Right kidney (tissue), 1 donor: Measurements from ENCODE around the gene MTMR6.

Source experiments
- DNase-seq: peaks from one replicate; pipeline ENCODE4 v3.0.0-alpha.2; 2016

Gene MTMR6

DNA sequence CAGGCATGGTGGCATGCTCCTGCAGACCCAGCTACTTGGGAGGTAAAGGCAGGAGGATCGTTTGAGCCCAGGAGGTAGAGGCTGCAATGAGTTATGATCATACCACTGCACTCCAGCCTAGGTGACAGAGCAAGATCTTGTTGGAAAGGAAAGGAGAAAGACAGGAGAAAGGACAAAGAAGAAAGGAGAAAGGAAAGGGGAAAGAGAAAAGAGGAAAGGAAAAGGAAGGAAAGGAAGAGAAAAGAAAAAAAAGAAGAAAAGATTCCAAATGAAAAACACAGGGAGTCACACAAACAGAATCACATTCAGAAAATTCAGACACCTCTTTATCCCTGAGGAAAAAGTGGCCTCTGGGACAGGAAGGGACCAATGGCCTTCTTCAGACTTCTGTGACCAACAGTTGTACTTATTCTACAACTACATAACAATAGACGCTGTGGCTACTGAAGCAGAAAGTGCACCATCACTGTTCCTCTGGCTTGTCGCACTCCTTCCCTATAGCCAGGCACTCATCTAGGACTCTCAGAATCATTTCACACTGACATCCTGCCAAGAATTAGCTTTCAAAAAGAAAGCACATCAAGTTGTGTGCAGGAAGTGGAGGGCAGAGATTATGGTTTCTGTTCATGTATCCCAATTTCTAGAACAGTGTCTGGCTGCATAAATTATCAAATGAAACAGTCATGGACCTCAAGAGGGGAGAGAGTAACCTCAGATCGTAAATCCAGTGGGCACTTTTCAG, 5.9 kb downstream of the MTMR6 start:
- DNase-seq: no peak

DNA sequence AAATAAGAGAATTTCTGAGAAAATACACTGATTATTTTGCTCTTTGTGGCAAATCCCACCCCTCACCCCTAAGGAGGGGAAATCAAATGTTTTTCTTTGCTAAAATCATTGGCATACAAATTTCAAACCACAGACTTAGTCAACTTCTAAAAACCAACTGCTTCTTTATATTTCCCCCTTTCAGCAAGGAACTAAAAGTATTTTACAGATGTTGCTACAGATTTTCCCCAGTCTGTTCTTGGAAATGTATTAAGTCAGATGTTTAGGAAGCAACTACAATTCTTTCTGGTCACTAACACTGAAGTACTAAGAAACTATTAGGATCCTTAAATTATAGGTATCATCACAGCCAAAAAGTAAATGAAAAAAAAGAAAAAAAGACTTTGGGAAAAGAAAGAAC, 6.9 kb downstream of the MTMR6 start:
- no peak for DNase-seq

DNA sequence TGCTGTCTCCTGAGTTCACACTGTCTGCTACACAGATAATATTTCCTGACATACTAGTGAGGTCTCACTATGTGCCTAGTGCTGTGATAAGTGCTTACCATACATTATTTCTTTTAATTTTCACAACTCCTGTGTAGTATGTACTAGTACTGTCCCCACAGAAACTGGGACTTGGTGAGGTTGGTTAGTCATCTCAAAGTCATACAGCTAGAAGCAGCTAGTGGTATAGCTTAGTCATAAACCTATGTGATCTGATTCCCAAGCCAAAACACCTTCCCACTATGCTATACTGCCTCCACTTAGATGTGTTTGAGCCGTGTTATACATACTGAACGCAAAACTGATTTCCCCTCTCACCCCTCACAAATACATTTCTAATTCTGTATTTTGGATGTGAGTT, 10.5 kb downstream of the MTMR6 start:
- DNase-seq: no peak

DNA sequence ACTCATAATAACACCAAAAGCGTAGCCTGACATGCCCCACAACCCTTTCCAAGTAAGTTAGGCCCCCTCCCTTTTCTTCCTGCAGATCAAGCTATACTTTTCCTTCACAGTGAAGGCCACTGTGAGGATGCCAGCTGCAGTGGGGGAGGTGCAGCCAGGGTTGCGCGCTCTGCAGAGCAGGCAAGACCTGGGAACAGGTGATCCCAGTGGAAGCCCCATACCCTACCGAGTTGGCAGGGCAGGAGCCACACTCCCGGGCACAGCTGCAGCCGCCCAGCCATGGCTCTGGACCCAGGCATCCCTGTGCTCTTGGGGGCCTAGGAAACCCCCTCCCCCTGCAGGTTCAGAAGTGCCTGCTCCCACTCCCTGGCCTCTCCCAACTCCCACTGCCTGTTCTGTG, 18.7 kb downstream of the MTMR6 start:
- DNase-seq: no peak

DNA sequence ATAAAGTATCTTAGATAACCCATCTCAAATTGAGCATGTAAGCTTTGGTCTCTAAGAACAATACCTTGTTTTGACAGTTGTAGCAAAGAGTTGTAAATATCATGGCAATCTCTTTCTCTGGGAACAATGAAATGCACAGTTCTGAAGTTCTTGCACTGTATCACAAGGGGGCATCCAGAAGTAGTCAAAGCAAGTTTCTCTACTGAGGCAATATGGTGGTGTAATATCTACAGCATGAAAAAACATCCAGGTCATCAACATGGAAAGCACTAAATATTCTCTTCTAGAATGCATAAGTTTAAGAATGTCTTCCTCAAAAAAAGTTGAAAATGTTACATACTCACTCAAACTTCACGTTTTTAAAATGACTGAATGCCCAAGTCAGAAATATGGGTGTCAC, 19.6 kb downstream of the MTMR6 start:
- DNase-seq: no peak

DNA sequence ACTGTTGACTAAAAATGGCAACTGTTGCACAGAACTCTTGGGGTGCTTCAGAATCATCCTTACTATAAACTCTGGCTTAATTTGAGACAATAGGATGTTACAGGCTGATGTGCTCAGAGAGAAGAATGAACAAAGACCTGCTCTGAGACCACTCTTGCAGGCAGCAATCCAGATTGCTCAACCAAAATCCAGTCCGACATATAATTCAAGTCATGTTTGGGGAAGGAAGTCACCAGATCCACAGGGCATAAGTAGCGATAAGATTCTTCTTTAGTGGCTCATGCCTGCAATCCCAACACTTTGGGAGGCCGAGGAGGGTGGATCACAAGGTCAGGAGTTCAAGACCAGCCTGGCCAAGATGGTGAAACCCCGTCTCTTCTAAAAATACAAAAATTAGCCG, 20.6 kb downstream of the MTMR6 start:
- no peak for DNase-seq

DNA sequence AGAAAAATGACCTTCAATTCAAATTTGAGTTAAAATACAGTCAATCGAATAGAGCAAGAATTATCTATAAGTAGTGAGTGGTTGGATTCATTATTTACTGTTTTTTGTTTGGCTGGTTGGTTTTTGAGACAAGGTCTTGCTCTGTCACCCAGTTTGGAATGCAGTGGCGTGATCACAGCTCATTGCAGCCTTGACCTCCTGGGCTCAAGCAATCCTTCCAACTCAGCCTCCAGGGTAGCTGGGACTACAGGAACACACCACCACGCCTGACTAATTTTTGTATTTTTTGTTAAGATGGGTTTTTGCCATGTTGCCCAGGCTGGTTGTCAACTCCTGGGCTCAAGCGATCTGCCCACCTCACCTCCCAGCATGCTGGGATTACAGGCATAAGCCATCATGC, 25.0 kb downstream of the MTMR6 start:
- DNase-seq: no peak

DNA sequence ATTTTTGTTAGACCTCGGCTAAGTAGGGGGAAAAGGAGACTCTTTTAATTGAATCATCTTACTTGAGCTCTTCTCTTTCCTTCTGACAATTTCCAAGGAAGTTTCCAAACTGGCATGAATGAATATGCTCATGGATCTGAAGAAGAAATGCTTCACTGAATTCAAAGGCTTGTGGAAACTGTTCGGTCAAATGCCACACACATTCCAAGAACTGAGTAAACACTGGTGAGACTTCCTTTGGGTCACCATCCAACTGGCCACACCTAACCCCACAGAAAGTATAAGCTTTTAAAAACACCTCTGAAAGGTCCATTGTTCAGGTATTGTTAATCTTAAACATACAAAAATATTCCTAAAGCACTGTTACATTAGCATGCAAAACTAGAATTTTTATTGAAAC, 33.6 kb downstream of the MTMR6 start:
- no peak for DNase-seq

DNA sequence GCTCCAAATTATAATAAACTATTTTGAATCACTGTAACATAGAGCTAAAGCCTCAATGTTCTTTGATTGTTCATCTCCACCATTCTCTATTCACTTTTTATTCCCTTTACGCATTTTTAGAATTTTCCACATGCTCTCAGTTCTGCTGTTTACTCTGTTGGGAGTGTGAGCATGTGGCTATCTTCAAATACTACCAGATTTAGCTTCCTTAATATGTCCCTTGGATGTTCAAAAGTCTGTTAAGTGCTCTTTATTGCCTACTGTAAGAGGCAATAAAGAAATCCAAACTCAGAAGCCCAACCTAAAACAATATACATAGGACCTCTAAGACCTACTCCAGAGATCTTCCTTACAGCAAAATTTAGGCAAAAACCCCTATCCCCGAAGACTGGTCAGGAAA, 34.5 kb downstream of the MTMR6 start:
- DNase-seq: no peak

DNA sequence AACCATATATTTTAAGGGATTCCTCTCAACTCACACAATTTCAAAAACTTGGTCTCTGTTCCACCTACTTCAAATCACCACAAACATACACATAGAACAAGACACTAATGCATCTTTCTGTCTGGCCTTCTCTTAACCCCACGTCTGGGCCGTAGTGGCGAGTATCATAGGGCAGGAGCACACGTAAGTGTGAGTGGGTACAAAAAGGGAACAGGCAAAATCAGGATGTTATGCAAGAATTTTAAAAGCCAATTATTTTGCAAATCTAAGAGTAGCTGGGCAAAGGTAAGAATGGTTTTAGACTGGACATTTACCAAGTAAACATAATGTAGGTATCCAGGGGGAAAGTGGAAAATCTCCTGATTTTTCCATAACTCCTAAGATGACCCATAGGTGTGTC, 35.1 kb downstream of the MTMR6 start:
- DNase-seq: no peak

DNA sequence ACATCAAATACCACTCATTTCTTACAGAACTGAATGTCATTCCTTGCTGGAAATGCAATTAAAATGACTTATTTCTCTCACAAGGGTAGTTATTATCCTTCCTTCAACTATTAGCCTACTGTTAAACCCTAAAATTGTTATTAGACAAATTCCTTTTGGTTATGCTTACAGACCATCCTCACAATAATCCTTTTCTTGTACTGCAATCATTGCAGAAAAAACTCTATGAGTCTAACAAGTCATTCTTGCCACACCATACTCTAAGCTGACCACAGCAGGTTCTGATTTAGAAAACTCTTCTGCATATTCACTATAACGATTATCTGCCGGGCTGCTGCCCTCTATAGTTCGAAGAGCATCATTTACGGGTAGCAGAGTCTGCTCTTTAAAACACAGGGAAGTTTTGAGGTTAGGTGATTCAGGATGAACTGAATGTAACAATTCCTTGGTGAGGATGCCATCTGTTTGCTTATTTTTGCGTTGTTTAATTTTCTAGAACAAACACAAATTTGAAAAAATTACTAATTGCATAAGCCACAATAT, 38.2 kb downstream of the MTMR6 start:
- DNase-seq: no peak

DNA sequence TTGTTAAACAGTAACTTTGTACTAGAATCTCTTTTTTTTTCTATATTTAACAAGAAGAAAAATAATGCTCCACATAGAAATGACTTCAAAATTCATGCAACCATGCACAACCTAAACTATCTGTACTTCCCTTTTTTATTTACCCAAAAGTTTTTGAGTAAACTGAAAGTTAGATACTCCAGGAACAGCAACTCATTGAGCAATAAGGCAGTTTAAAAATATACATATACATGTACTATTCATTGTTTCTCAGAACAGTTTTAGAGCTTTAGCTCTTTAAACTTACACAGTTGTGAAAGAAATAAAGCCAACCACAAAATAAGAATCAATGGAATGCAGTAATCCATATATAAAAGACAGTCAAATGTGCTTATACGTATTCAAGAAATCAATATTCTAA, 39.2 kb downstream of the MTMR6 start:
- DNase-seq: no peak

DNA sequence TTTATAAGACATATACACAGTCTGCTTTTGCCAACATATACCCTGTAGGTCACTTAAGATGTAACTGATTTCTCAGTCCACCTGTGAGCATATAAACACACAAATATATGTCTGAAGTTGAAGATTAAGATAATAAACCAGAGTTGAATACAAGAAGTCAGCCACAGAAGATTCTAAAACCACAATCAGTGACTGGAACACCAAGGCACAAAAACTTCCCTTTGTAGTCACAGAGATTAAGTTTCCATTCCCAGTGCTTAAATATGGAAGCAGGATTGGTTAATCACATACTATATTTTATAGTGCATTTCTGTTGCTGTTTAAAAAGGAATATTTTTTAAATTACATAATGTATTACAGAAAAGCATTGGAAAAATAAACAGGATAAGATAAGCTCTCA, 39.9 kb downstream of the MTMR6 start:
- DNase-seq: no peak

DNA sequence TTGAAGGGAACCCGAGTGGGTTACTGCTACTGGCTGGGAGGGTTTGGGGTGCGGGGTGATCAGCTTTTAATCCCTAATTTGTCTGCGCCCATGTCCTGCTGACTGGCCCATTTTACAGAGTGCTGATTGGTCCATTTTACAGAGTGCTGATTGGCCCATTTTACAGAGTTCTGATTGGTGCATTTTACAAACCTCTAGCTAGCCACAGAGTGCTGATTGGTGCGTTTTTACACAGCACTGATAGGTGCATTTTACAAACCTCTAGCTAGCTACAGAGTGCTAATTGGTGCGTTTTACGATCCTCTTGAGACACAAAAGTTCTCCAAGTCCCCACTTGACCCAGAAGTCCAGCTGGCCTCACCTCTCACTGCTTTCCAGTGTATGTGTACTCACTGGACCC, 43.2 kb downstream of the MTMR6 start:
- no peak for DNase-seq

DNA sequence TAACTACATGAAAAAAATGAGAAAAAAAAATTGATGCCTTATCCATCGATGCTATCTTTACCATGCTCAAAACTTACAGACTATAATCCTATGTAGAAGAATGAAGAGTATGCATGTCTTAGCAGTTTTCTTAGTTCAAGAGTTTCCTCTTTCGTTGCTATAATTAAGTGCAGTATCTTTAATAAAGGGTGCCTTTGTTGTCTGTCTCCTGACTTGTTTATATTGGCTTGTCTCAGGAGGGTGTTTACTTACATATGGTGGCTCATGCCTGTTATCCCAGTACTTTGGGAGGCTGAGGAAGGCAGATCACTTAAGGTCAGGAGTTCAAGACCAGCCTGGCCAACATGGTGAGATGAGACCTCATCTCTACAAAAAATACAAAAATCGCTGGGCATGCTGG, 44.3 kb downstream of the MTMR6 start:
- no peak for DNase-seq

DNA sequence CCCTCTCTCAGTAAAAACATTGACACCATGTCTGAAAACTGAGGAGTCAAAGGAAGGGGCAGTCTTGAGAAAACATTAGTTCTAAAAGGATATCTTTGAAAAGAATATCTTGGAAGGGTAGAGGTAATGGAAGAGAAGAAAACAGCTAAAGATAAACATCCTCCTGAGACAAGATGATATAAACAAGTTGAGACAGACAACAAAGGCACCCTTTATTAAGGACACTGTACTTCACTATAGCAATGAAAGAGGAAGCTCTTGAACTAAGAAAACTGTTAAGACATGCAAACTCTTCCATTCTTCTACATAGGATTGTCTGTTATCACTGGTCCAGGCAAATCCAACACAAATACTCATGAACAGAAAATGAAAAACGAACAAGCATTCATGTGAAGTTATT, 46.3 kb downstream of the MTMR6 start:
- DNase-seq: no peak

DNA sequence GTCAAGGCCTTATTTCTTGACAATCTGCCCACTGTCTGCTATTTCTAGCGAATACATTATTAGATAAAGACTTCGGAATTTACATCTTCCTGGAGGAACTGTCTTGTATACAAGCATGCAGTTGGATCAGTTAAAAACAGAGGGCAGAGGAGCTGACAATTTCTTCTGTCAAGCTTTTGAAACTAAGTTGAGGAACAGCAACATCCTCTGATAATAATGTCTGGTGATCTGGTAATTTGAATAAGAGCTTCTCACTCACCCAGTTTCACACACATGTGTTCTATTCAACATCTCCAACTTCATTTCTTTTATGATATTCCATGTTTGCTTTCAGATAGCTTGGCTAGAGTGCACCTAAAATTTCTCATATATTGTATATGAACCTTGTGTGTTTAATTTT, 50.2 kb downstream of the MTMR6 start:
- no peak for DNase-seq

DNA sequence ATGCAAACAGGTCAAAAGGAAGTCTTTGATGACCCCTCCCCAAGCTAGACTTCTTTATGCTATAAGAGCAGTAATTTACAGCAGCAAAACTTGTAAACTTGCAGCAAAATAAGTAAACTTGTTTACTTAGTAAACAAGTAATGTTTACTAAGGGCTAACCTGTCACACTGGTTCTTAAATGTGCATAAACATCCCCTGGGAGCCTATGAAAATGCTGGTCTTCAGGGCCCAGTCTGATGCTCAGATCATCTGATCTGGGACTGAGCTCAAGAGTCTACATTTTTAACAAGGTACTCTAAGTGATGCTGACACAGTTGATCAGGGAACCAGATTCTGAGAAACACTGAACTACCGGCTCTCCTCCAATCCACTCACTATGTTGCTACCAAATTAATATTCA, 53.4 kb downstream of the MTMR6 start:
- DNase-seq: no peak

DNA sequence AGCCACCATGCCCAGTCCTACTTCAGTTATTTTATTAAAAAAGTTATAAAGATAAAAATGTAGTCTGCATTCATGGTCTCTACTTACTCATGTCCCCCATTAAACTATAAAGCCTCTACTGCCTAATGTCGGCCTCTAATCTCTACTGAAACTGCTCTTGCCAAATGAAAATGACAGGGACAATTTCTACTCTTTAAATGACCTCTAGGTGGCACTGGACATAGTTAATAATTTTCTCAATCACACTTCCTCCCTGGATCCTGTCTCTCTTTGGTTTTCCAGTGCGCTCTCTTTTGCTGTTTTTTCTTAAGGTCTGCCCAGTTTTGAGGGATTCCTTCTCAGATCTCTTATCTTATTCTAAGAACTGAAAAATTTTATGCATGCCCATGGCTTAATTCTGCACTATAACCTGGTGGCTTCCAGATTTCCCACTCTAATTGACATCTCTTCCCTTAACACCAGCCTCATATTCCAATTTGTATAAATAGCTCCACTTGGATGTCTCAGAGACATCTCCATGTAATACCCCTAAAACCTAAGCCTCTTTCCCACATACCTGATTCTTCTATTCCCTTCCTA, 54.3 kb downstream of the MTMR6 start:
- no peak for DNase-seq

DNA sequence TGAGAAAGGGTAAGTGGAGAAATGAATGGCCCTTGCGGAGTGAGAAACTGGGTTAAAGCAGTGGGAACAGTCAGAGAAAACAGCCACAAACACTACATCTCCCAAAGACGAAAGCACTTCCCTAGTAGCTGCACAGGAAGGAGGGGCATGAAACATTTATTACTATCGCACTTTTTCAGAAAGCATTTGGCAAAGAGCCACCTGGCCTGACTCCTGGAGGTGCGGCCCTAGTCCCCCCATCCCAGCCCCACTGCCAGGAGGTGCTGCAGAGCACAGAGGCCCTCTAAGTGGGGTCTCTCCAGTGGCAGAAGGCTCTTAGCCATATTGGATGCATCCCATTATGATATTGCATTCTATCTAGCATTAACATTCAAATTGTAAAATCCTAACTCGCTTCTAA, 55.8 kb downstream of the MTMR6 start:
- no peak for DNase-seq

DNA sequence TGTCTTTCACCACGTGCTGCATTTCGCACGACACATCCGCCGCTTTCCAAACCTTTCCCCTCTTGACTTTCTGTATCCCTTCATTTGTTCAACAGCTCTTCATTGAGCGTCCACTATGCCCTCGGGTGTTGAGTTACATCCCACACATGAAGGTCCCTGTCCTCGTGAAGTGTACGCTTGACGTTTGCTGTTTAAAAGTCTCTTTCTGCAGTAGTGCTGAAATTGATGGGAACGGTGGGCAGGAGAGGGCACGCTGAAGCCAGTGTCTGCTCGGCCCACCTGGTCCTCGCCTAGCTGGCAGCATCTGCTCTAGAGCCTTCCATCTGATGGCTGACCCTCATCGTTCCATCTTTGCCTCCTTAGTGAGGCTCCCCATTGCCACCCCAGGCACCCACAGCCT, 59.6 kb downstream of the MTMR6 start:
- DNase-seq: no peak

DNA sequence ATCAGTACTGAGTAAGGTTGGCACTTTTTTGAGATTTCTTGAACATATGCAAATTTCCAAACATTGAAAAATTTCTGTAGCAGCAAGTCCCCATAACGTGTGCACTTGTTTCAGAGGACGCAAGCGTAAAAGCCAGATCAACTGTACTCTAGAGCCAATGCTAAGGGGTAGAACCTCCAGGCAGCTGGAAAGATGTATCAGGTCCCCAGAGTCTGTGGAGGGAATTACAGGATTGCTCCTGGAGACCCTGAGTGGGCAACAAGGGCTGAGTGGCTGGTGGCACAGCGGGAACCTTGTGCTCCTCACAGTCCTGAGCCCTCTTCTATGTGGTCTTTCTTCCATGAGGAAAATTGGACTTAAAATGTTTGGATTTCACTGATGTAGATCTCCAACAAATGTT, 61.3 kb downstream of the MTMR6 start:
- no peak for DNase-seq

DNA sequence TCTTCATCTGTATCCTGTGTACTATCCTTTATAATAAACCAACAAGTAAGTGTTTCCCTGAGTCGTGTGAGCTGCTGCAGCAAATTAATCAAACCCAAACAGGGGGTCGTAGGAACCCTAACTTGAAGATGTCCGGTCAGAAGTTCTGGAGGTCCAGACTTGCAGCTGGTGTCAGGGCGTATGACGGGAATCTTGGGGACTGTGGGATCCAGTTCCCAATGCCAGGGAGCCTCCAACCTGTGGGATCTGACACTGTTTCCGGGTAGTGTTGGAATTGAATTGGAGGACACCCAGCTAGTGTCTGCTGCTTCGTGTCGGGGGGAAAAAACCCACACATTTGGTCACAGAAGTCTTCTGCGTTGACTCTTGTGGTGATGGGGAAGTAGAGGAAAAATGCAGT, 63.1 kb downstream of the MTMR6 start:
- DNase-seq: no peak

DNA sequence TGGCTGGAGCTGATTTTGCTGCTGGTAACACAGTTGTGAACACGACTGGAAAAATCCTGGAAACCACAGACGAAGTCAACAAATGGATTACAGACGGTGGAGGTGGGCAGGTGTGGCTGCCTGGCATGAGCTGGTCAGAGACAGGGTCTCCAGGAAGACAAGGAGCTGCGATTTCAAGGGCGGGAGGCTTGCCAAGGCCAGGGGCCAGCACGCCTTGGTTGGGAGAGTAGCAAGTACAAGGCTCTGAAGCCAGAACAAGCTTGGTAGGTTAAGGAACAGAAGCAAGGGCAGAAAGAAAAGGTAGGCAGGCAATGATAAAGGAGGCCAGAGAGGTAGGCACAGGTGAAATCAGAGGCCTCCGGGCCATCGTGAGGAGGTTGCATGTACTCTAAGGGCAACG, 64.5 kb downstream of the MTMR6 start:
- no peak for DNase-seq

DNA sequence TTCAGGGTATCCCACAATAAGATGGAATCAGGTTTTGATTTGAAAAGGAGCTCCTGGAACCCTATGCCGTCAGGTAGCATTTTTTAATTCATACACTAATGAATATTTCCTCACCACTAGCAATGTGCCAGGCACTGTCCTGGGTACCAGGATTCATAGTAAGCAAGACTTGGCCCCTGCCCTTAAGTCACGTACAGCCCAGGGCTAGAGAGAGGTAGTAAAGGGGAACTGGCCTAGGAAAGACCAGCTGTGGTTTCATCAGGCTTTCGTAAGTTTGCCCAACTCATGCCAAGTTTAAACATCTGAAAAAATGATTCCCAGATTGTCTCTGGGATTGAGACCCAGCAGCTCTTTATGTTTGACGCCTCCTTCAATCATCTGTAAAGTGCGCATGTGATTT, 69.3 kb downstream of the MTMR6 start:
- DNase-seq: no peak
